Astrocyte of the spinal cord (primary cell): Measurements from ENCODE around the gene TNIK.

Experiments used
- DNase-seq: peaks from one replicate; pipeline ENCODE4 v3.0.0; 2011; ENCODE audit warnings: low read depth, low spot score
- H3K4me3 ChIP-seq: 2 replicates; pipeline ENCODE4 v1.5.1; 2011; ENCODE audit warnings: low read depth, mild to moderate bottlenecking, low read length, moderate library complexity
- CTCF ChIP-seq: IDR thresholded peaks from 2 replicates; pipeline ENCODE4 v1.5.1; 2012; ENCODE audit warnings: low read depth, mild to moderate bottlenecking, low read length, inconsistent platforms
- in situ Hi-C: cut with HindIII; loops from 2 replicates; pipeline ENCODE4 v1.10.0; 2017; ENCODE audit warnings: low sequenced_read_pairs

Gene TNIK

GRCh38 chr3:171489348-171489747, 29.1 kb upstream of the TNIK start:
- in situ Hi-C loops, result no loop called here
- no peak overlapping the region for H3K4me3 ChIP-seq
- no peak for DNase-seq
- TF ChIP-seq CTCF, result no peak

GRCh38 chr3:171488479-171488878, 28.3 kb upstream of the TNIK start:
- in situ Hi-C loops, result no loop called here
- H3K4me3 ChIP-seq, result no peak overlapping the region
- no peak for TF ChIP-seq CTCF
- no peak for DNase-seq

- in situ Hi-C loops, result no loop called here
- DNase-seq, result no peak
- H3K4me3 ChIP-seq, result no peak overlapping the region
- no peak for TF ChIP-seq CTCF
Measured at GRCh38 chr3:171487382-171487781, 27.2 kb upstream of the TNIK start.

- H3K4me3 ChIP-seq, result no peak overlapping the region
- DNase-seq, result no peak
- no peak for TF ChIP-seq CTCF
- in situ Hi-C loops, result no loop called here
Measured at GRCh38 chr3:171485338-171485737, 25.1 kb upstream of the TNIK start.

- no peak for DNase-seq
- in situ Hi-C loops, result no loop called here
- H3K4me3 ChIP-seq, result no peak overlapping the region
- TF ChIP-seq CTCF, result no peak
Measured at GRCh38 chr3:171481011-171481410, 20.8 kb upstream of the TNIK start.

- no peak for DNase-seq
- TF ChIP-seq CTCF, result no peak
- in situ Hi-C loops, result no loop called here
- no peak overlapping the region for H3K4me3 ChIP-seq
Measured at GRCh38 chr3:171480526-171480925, 20.3 kb upstream of the TNIK start.

- H3K4me3 ChIP-seq, result no peak overlapping the region
- in situ Hi-C loops, result no loop called here
- TF ChIP-seq CTCF, result no peak
- DNase-seq, result no peak
Measured at GRCh38 chr3:171476532-171477102, 16.4 kb upstream of the TNIK start.
